ENCODE measurements around the gene SYT8. TPM values are rescaled to one million over a fixed set of nuclear protein-coding genes. Genes with fewer than 3 reads are reported as not detected.

The SYT8 gene
- total RNA-seq, 1 donor from 2014 or later = 1.1 TPM

- ATAC-seq = no peak
- no peak for DNase-seq (ENCODE audit: low spot score)
- intact Hi-C loops (cut with DNase I) = no loop called here
Measured at GRCh38 chr11:1829039-1829820, 5.6 kb upstream of the SYT8 start.

DNA sequence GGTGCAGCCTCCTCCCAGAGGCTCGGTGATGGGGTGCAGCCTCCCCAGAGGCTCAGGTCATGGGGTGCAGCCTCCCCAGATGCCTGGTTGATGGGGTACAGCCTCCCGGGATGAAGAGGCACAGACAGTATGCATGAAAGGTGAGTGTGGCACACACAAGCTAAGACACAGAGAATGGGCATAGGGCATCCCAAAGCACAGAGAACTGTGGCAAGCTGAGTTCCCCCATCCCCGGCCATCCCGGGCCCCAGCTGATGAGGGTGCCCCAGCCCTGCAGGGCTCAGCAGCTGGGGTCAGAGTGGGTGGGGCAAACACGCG is 4.8 kb upstream of the SYT8 start:
- ATAC-seq = no peak
- intact Hi-C loops (cut with DNase I) = loop anchor here (5.0 kb wide), 1 partner anchor 178 kb away; no protein-coding TSS in a partner anchor
- no peak for DNase-seq (ENCODE audit: low spot score)

DNA sequence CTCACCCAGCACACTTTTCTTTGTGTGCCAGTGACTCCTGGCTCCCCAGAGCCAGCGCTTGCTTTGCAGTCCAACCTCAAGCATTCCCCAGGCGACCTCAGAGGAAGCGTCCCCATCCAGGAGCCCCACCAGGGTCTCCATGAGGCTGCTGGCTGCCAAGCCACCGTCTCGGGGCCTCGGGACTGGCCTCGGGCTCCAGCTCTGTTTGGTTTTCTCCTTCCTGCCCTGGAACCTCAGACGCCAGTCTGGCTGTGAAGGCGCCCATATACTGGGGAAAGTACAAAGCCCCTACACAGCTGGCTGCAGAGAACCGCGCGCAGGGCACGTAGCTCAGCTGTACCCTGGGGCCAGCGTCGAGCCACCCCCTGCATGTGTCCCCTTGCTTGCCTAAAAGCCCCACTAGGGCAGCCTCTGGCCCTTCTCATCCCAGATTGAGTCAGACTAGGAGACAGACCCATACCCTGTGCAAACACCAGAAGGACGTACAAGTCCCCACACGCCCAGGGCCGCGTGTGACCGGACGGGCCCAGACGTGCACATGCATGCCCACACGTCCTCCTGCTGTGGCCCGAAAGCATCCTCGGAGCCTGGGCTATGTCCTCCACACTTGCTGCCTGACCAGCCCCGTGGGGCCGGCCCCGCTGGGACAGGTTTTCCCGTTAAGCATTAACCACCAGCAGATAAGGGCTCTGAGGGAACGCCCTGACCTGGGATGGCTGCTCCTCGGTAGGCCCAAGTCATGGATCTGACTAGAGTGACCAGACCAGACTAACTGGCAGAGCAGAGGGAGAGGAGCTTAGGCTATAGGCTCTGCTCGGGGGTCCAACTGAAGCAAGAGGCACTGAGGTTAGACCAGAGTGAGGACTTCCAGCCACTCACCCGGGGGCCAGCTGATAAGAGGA is 4.2 kb upstream of the SYT8 start:
- intact Hi-C loops (cut with DNase I) = loop anchor here (5.0 kb wide), 1 partner anchor 178 kb away; no protein-coding TSS in a partner anchor
- ATAC-seq = no peak

DNA sequence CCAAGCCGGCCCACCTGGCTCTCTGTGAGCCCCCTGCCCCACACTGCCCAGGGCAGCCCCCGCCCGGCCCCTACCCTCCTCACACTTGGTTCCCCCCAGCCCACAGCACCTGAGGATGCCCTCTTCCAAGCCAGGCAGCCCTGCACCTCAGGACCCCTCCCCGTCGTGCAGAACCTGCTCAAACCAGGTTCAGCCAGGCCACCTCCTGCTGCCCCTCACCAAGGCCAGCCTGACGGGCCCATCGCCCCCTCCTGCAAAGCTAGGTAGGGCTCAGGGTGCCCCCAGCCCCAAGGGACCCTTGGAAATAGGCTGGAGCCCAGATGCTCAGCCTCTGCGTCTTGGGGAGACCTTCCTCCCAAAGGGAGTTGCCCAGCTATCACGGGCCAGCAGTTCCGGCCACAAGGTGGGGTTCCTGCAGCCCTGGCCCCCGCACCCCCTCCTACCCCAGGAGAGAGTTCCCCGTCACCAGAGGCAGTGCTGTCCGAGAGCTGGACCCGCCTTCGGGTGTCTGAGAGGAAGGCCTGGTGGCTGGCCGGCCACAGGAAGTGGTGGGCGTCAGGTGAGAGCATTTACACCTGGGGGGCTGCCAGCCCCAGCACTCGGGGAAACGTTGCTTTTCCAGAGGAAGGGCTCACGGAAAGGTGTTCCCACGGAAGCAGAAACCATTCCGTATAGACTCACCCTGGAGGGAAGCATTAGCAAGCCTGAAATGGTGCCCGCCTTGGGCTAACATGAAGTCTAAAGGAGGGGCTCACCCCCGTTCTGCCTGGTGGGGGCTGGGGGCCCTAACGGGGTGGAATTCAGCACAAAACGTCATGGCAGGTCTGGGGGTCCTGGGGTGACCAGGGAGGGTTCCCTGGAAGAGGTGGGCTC is 3.2 kb upstream of the SYT8 start:
- ATAC-seq (no peak), DNase-seq (ENCODE audit: low spot score) (no peak)
- intact Hi-C loops (cut with DNase I) = loop anchor here (2.0 to 5.0 kb wide), 2 partner anchors 139 to 179 kb away; no protein-coding TSS in a partner anchor

More for the DNA sequence above, 4.2 kb upstream of the SYT8 start:
- no peak for DNase-seq (ENCODE audit: low spot score)

DNA sequence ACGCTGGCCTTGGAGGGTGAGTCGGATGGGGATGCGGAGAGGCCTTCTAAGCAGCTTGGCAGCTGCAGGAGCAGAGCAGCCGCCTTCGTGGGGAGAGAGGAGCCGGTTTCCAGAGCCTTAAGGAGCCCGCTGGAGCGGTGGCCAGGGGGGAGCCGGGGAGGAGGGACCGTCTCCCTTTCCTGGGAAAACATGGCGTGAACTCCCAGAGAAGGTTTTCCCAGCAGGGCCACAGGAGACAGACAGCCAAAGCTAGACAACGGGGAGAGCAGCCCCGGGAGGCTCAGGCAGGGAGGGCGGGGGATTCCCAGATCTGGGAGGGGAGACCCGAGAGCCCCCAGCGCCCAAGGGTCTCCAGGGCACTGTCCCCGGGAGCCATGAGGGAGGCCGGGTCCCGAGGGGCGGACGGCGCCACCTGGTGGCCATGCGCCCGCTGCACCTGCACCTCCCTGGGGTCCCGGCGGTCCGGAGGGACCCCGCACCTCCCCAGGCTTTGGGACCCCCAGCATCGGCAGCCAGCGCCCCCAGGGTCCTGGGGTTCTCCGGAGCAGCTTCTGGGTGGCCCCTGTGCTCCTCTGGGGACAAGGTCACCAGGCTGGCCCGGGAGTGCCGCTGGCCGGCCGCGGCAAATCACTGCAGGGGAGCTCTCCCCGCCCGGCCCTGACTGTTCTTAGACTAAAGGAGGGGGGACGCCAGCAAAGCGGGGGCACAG is 2.4 kb upstream of the SYT8 start:
- intact Hi-C loops (cut with DNase I) = loop anchor here (2.0 to 5.0 kb wide), 2 partner anchors 140 to 180 kb away; no protein-coding TSS in a partner anchor
- DNase-seq (ENCODE audit: low spot score) (peak; percentile 82), ATAC-seq (peak; percentile 66)

- ATAC-seq (no peak), DNase-seq (ENCODE audit: low spot score) (no peak)
- intact Hi-C loops (cut with DNase I) = loop anchor here (2.0 to 5.0 kb wide), 2 partner anchors 140 to 181 kb away; no protein-coding TSS in a partner anchor
Measured at GRCh38 chr11:1832920-1833295, 1.9 kb upstream of the SYT8 start.

DNA sequence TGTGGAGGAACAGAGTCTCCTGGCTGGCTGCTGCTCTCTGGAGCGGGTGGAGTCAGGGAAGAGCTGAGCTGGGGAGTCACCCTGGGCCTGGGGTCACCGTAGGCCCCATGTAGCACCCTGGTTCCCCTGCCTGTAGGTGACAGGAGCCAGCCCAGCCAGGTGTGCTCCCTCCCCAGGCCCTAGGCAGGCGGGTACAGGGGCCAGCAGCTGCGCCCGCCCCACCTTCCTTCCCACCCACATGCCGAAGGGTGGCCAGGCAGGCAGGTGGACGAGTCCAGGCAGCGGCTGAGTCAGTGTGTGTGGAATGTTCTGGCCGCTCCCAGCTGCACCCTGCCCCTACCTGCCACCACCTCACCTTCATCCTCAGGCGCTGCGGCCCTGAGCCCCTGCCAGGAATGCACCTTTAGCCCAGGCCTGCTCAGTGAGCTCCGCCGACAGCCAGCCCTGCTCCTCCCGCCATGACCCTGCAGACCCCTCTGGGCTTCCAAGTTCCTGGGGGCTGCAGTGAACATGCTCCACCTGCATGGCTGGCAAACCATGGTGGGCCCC is 654 bp upstream of the SYT8 start:
- intact Hi-C loops (cut with DNase I) = loop anchor here (5.0 kb wide), 1 partner anchor 182 kb away; no protein-coding TSS in a partner anchor
- no peak for ATAC-seq
- DNase-seq (ENCODE audit: low spot score) = no peak

- ATAC-seq (no peak), DNase-seq (ENCODE audit: low spot score) (no peak)
- intact Hi-C loops (cut with DNase I) = loop anchor here (5.0 kb wide), 1 partner anchor 317 kb away; no protein-coding TSS in a partner anchor
Measured at GRCh38 chr11:1835671-1836010, 851 bp downstream of the SYT8 start.

DNA sequence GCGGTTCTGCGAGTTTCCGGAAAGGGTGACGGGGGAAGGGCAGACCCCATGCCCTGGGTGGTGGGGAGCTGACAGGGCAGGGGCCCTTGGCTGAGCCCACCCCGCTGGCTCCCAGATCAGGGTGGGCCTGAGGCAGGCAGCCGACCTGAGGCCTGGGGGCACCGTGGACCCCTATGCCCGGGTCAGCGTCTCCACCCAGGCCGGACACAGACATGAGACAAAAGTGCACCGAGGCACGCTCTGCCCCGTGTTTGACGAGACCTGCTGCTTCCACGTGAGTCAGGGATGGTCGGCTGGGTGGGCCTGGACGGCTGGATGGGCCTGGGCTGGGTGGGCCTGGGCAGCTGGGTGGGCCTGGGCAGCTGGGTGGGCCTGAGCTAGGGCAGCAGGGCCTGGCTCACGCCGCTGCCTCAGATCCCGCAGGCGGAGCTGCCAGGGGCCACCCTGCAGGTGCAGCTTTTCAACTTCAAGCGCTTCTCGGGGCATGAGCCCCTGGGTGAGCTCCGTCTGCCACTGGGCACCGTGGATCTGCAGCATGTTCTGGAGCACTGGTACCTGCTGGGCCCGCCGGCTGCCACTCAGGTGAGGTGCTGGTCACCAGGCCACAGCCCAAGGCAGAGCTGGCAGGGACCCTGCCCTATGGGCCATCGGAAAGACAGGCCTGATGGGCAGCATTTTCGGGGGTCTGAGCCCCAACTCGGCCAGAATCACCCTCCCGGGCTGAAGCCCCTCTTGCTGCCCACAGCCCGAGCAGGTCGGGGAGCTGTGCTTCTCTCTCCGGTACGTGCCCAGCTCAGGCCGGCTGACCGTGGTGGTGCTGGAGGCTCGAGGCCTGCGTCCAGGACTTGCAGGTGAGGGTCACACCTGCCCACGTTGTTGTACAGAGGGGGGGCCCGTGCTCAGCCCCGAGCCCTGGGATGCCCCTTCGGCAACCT is 1.5 kb downstream of the SYT8 start:
- ATAC-seq (no peak), DNase-seq (ENCODE audit: low spot score) (no peak)
- intact Hi-C loops (cut with DNase I) = loop anchor here (5.0 kb wide), 1 partner anchor 316 kb away; no protein-coding TSS in a partner anchor

GRCh38 chr11:1837171-1838076 is 2.6 kb downstream of the SYT8 start:
- intact Hi-C loops (cut with DNase I) = loop anchor here (5.0 kb wide), 1 partner anchor 315 kb away; no protein-coding TSS in a partner anchor
- peak; percentile 88 for DNase-seq (ENCODE audit: low spot score)
- peak; percentile 81 for ATAC-seq

GRCh38 chr11:1838077-1838425 is 3.3 kb downstream of the SYT8 start:
- ATAC-seq (no peak), DNase-seq (ENCODE audit: low spot score) (no peak)
- intact Hi-C loops (cut with DNase I) = loop anchor here (5.0 kb wide), 1 partner anchor 314 kb away; no protein-coding TSS in a partner anchor

DNA sequence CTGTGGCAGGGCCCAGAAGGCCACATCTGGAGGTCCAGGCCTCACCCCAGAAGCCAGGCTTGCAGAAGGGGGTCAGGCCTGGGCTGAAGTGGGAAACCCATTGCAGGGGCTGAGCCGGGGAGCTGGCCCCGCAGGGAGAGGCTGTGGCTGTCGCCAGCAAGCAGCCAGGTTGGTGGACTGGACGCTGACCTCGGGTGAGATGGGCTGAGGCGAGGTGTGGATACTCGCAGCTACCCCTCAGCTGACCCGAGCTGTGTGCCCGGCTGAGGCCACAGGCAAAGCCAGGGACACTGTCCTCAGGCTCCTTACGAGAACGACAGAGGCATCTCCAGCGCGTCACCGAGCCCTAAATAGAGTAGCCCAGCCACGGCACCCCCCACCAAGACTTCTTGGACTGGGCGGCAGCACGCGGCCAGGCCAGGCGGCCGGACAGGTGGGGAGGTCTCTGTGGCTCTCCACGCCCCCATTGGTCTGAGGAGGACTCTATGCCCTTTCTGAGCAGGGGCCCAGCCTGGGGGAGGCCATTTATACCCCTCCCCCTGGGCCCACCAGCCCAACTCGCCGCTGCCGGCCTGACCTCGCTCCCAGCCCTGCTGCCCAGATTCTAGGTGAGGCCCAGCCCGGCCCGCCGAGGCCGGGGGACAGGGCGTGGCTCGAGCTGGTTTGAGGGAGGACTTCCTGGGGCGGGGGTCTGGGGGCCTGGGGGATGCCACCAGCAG is 3.8 kb downstream of the SYT8 start, which contains the start of gene TNNI2:
TNNI2 (plus strand) TSS at position 556 of the 719 bp plus-strand sequence. CDS start 716 bp downstream, outside the sequence.
- intact Hi-C loops (cut with DNase I) = loop anchor here (5.0 kb wide), 1 partner anchor 314 kb away; no protein-coding TSS in a partner anchor
- DNase-seq (ENCODE audit: low spot score) (no peak), ATAC-seq (no peak)

DNA sequence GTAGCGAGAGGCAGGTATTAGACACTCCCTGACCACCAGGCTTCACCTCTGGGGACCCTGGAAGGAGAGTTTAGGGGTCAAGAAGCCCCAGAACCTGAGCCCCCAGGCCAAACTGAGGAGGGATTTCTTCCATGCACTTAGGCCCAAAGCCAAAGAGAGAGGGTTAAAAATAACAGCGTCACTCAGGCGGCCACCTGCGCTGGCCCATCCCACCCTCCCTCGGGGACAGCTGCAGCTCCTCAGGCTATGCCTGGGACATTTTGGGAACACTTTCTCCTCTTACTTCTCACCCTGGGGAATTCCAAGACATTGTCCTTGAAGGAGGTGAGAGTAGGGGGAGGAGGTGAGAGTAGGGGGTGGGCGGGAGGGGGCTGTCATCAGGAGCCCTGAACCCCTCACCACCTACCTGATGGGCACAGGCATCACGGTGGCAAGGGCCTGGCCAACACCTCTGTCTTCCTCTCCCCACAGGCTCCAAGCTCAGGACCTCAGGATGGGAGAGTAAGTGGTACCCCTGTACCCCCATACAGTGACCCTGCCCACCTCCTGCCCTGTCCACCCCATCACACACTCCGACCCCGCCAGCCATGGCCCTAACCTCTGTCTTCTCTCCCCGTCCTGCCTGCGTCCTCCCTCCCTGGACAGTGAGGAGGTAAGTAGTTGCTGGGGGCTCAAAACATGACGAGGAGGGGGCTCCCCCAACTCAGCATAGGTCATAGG is 4.6 kb downstream of the SYT8 start:
- no peak for ATAC-seq

More for the DNA sequence above, 4.6 kb downstream of the SYT8 start:
- no peak for DNase-seq (ENCODE audit: low spot score)
- intact Hi-C loops (cut with DNase I) = loop anchor here (5.0 kb wide), 1 partner anchor 313 kb away; no protein-coding TSS in a partner anchor

Data from sciatic nerve (tissue), 2 donors.